Activated effector memory CD4-positive, alpha-beta T cell treated with anti-CD3 and anti-CD28 coated beads, Interleukin-2, amount 50 U/mL, for 16 hours (primary cell): ENCODE measurements around the gene OR52E6.

Experiments used
- DNase-seq: peaks from one replicate; pipeline ENCODE4 v3.0.0-alpha.2; 2020

Gene OR52E6

GRCh38 chr11:5841797-5842196 lies at the start of gene OR52E6:
OR52E6 (minus strand) TSS chr11:5841897; CDS start chr11:5841897, 0 bp downstream.
- no peak for DNase-seq

GRCh38 chr11:5891216-5891800 lies 49.6 kb upstream of the OR52E6 start:
- DNase-seq: no peak

GRCh38 chr11:5887661-5888060 lies 46.0 kb upstream of the OR52E6 start:
- no peak for DNase-seq

- DNase-seq: no peak
Observed at GRCh38 chr11:5887172-5887571, 45.5 kb upstream of the OR52E6 start.

- DNase-seq: no peak
Observed at GRCh38 chr11:5881756-5882155, 40.1 kb upstream of the OR52E6 start.

- DNase-seq: no peak
Observed at GRCh38 chr11:5880329-5880728, 38.6 kb upstream of the OR52E6 start, which contains the start of gene OR52E4. OR52E4 (plus strand) TSS chr11:5880629; CDS start chr11:5884293, 3,664 bp downstream.

GRCh38 chr11:5878564-5878963 lies 36.9 kb upstream of the OR52E6 start:
- no peak for DNase-seq

- no peak for DNase-seq
Observed at GRCh38 chr11:5865826-5866225, 24.1 kb upstream of the OR52E6 start.

GRCh38 chr11:5857590-5857989 lies 15.9 kb upstream of the OR52E6 start, which contains the start of gene OR52E8:
OR52E8 (minus strand) TSS chr11:5857690; CDS start chr11:5857690, 0 bp downstream.
- no peak for DNase-seq

GRCh38 chr11:5851002-5851401 lies 9.3 kb upstream of the OR52E6 start:
- no peak for DNase-seq

- no peak for DNase-seq
Observed at GRCh38 chr11:5847711-5848110, 6.0 kb upstream of the OR52E6 start.

- DNase-seq: no peak
Observed at GRCh38 chr11:5846701-5847100, 5.0 kb upstream of the OR52E6 start.

- DNase-seq: no peak
Observed at GRCh38 chr11:5837695-5838094, 4.0 kb downstream of the OR52E6 start.

- DNase-seq: no peak
Observed at GRCh38 chr11:5833446-5833845, 8.3 kb downstream of the OR52E6 start.

GRCh38 chr11:5831196-5831829 lies 10.4 kb downstream of the OR52E6 start:
- DNase-seq: no peak

GRCh38 chr11:5818245-5818886 lies 23.3 kb downstream of the OR52E6 start:
- DNase-seq: no peak

GRCh38 chr11:5815534-5815933 lies 26.2 kb downstream of the OR52E6 start:
- DNase-seq: no peak

- no peak for DNase-seq
Observed at GRCh38 chr11:5809905-5810795, 31.5 kb downstream of the OR52E6 start.

GRCh38 chr11:5809122-5809519 lies 32.6 kb downstream of the OR52E6 start:
- no peak for DNase-seq

GRCh38 chr11:5808500-5809121 lies 33.1 kb downstream of the OR52E6 start, which contains the start of gene OR52N2:
OR52N2 (plus strand) TSS chr11:5808924; CDS start chr11:5820336, 11,412 bp downstream.
- peak; percentile 87 for DNase-seq

GRCh38 chr11:5807580-5807979 lies 34.1 kb downstream of the OR52E6 start:
- no peak for DNase-seq

GRCh38 chr11:5803982-5804381 lies 37.7 kb downstream of the OR52E6 start:
- no peak for DNase-seq

- no peak for DNase-seq
Observed at GRCh38 chr11:5796541-5796940, 45.2 kb downstream of the OR52E6 start.
